ENCODE results near the gene HYAL3.
"Not testable (repeated sequence)": the region's sequence is repeated elsewhere in the genome, so short reads cannot be mapped to it uniquely, and the experiment has no call there.

HYAL3 gene

DNA sequence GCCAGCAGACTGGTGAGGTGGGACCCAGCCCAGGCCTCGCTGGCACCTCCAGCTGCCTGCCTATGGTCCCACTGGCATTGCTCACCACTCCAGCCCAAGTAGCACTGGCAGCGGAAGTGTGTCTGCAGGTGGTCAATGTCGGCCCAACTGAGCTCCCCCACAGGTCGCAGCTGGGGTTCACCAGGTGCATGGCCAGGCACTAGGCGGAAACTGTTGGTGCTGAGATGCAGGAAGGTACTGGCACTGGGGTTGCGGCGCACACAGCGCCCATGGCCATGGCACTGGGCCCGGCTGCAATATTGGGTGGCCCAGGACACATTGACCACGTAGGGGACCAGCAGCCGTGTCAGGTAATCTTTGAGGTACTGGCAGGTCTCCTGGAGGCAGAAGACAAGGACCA, 19.0 kb upstream of the HYAL3 start:
- no peak for FAIRE-seq
- no peak for DNase-seq (ENCODE audit: extremely low spot score, insufficient read length, low read depth)

DNA sequence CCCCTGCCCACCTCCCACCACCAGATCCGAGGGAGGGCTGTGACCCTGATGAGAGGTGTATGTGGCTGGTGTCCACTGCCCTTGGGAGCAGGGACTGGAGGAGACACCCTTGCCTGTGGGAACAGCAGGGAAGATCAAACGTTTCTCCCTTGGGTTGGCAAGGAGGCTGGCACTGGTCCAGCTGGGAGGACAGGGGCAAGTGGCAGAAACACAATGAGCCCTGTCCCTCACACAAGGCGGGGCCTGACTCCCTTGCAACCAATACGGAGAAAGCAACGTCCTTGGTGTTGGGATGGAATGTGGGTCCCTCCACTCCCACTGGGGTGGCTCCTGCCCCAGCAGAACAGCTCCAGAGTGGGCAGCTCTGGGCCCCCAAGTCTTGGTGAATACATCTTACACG, 18.1 kb upstream of the HYAL3 start:
- no peak for FAIRE-seq

DNA sequence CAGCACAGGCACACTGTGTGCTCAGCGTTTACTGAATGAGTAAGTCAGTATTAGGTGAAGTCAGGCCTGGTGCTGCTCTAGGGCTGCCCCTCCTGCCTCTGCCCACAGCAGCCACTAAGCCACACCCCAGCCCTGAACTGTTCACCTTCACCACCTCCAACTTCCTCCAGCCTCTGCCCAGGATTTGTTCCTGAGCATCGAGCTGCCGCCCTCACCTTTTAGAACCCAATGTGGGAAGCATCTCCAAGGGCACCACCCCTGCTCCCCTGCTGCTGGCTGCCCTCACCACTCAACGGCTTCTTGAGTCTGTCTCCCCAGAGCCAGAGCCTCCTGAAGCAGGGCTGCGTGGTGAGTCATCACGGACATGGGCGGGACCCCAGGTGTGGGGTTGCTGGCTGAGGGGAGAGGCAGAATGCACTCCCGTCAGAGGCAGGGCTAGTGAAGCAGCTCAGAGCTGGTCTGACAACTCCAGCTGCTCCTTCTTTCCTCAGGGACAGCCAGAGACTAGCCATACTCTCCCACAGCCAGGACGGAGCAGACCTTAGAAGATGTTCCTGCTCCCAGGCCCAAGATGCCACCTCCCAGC, 17.5 kb upstream of the HYAL3 start:
- no peak for DNase-seq (ENCODE audit: extremely low spot score, insufficient read length, low read depth)
- no peak for FAIRE-seq

More for the DNA sequence above, 18.1 kb upstream of the HYAL3 start:
- no peak for DNase-seq (ENCODE audit: extremely low spot score, insufficient read length, low read depth)

DNA sequence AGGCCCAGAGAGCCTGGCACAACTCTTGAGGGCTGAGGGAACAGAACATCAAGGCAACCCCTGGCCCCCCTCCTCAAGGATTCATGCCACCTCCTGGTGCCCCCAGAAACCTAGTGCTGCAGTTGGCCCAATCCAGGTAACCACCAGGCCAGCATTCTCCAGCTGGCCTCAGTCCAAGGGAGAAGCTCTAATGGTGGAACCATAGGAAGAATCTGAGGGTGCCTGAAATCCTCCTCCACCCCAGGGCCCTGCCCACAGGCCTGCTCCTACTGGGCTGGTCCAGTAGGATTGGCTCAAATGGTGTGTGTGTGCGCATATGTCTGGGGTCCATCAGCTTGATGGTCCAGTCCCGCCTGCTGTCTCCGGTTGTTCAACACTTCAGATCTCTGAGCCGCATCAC, 15.6 kb upstream of the HYAL3 start:
- no peak for DNase-seq (ENCODE audit: extremely low spot score, insufficient read length, low read depth)
- no peak for FAIRE-seq

DNA sequence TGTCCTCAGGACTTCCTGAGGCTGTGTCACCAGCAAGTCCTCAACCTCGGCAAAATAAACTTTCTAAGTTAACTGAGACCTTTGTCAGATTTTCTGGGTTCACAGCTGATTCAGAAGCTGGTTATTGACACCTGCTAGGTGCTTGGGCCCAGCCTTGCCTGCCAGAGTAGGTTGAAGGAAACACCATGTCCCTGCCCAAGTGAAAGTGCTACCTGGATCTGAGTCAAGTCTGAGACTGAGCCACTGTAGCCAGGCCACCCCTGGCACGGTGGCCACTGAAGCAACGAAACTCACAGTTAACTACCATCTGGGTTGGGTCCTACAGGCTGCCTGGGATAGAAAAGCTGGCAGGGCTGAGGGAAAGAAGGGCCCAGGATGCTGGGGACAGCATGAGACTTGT, 15.1 kb upstream of the HYAL3 start:
- DNase-seq (ENCODE audit: extremely low spot score, insufficient read length, low read depth) (no peak), FAIRE-seq (no peak)

DNA sequence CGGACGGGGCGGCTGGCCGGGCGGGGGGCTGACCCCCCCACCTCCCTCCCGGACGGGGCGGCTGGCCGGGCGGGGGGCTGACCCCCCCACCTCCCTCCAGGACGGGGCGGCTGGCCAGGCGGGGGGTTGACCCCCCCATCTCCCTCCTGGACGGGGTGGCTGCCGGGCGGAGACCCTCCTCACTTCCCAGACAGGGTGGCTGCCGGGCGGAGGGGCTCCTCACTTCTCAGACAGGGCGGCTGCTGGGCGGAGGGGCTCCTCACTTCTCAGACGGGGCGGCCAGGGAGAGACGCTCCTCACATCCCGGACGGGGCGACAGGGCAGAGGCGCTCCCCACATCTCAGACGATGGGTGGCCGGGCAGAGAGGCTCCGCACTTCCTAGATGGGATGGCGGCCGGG, 12.8 kb upstream of the HYAL3 start:
- not testable (repeated sequence) for FAIRE-seq; DNase-seq (ENCODE audit: extremely low spot score, insufficient read length, low read depth)

DNA sequence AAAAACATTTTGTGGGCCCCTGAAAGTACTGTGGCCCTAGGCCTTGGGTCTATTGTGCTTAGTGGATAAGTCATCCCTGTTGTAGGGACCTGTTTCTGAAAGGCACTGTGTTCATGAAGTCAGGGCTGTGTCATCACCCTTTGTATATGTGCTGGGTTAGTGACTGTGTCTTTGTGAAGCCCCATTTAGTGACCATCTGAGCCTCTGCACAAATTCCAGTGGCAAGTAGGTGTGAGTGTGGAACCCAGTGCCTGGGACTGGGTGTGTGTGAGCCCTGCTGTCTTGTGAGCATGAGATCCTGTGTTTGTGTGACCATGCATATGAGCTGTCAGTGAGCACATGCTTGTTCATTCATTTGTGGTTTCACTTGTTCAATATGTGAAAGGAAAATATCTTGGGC, 5.4 kb upstream of the HYAL3 start:
- FAIRE-seq (no peak), DNase-seq (ENCODE audit: extremely low spot score, insufficient read length, low read depth) (no peak)

DNA sequence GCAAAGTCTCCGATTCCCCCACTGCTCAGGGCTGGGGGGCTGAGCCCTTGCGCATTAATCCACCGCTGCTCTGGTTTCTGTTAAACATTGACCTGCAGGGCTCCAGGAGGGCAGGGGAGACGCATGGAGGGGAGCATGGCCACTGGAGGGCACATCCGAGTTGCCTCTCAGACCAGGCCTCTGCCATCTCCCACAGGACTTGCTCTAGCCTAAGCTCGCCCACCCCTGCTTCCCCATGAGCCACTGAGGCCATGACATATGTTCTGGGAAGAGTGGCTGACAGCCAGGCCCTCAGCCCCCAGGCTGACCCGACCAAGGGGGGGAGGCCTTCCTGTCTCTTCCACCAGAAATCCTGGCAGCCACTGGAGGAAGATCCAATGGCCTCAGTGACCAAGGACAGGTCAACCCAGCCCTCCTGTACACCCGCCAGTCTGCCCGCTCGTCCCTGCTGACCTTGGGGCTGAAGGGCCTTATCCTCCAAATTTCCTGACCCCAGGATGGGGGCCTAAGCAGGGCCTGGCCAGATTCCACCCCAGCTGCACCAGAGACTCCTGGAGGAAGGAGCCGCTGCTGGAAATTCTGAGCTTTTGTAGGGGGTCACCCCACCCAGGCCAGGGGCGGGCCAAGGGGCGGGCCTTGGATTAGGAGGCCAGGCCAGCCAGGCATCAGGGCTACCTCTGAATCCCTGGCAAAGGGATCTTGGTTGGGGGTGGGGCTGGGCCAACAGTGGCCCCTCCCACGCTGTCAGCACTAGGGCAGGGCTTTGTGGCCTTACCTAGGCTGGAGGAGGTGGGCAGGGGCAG, 4.0 kb upstream of the HYAL3 start, which contains the start of gene HYAL1:
HYAL1 (minus strand) TSS at position 562 of the 803 bp plus-strand sequence. CDS start 618 bp downstream, outside the sequence.
- FAIRE-seq = no peak

DNA sequence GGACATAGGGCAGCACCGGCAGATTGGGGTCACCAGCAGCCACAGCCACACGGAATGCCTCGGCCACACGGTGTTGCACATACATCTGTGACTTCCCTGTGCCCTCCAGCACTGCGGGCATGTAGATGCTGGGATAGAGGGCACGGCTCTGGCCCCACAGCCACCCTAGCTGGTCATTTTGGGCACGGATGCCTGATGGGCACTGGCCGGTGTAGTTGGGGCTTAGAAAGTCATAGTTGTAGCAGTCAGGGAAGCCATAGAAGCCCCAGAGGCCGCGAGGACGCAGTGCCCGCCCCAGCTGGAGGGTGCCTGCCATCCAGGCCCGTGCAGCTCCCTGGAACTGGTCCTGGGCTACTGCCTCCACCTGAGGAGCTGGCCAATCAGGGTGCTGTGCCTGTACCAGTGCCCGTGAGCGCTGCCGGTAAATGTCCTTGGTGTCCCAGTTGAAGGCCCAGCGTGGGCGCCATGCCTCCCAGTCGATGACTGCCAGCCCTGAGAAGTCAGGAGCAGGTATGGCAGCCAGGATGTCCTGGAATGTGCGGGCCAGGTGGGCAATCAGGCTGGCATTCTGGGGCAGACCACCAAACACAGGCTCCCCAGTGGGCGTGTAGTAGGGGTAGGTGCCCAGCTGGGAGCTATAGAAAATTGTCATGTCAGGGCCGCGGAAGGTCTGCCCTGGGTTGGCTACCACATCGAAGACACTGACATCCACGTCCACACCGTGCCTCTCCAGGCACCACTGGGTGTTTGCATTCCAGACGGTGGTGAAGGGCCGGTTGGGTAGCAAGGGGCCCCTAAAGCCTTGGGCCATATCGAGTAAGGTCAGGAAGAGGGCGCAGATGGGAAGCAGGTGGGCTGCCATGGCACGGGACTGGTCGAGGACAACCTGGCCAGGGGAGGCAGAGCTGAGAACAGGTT, 3.1 kb upstream of the HYAL3 start:
- no peak for FAIRE-seq
- no peak for DNase-seq (ENCODE audit: extremely low spot score, insufficient read length, low read depth)

More for the DNA sequence above, 4.0 kb upstream of the HYAL3 start, which contains the start of gene HYAL1:
- DNase-seq (ENCODE audit: extremely low spot score, insufficient read length, low read depth) = no peak

DNA sequence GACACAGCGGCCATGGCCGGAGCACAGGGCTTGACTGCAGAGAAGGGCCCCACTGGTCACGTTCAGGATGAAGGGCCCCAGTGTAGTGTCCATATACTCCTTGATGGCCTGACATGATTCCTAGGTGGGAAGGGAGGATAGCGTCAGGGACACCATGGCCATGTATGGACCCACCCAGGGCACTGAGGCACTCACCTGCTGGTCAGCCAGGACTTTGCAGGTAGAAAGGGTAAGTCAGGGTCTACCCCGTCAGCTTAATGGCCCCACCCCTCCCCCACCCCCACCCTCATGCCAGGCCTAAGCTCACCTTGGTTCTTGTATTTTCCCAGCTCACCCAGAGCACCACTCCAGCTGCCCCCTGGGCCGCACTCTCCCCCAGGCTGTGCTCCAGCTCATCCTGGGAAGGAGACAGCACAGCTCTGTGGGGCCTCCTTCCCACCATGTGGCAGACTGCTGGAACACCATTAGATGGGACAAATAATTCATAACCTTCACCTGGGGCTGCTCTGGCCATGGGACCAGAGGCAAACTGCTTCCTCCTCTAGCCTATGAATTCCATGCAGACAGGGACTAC, 1.6 kb upstream of the HYAL3 start:
- FAIRE-seq (no peak), DNase-seq (ENCODE audit: extremely low spot score, insufficient read length, low read depth) (no peak)

DNA sequence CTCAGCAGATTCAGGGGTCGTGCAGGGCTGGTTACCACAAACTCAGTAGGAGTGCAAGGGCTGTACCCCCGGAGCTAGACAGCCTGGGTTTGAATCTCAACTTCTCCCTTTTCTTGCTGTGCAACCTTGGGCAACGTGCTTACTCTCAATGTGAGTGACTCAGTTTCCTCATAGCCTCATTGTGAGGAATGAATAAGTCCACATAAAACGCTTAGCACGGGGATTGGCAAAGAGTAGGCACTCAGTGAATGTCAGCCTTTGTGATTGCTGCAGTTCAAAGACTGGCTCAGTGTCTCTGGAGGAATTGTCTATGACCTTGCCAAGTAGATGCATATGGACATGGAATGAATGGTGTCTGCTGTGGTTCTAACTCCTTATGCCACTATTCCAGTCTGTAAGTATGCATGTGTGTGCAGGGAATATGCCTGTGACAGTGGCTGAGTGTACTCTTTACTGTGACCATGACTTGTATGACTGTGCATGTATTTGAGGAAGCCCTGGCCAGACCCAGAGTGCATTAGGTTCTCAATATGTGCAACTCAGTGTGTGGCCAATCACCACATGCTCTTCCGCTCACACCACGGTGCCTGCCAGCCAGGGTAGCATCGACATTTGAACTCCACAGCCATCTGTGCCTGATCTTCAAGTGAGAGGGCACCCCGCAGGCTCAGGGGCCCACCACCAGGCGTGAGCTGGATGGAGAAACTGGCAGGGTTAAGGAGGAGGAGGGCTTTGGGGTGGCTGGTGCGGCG, 900 bp upstream of the HYAL3 start:
- DNase-seq (ENCODE audit: extremely low spot score, insufficient read length, low read depth) (no peak), FAIRE-seq (no peak)

DNA sequence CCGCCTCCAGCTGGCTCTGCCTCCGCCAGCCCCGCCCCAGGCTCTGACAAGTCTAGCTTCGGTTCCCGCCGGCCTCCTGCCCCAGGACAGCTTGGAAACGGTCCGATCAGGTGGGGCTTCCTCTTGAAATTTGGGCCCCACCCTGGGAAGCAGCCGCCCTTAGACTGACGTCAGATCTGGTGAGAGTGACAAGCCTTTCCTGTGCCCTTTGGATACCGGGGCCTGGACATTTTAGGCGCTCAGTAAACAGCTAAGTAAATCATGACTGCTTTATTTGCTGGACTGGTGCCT, 378 bp upstream of the HYAL3 start:
- DNase-seq (ENCODE audit: extremely low spot score, insufficient read length, low read depth) = no peak
- FAIRE-seq = no peak

DNA sequence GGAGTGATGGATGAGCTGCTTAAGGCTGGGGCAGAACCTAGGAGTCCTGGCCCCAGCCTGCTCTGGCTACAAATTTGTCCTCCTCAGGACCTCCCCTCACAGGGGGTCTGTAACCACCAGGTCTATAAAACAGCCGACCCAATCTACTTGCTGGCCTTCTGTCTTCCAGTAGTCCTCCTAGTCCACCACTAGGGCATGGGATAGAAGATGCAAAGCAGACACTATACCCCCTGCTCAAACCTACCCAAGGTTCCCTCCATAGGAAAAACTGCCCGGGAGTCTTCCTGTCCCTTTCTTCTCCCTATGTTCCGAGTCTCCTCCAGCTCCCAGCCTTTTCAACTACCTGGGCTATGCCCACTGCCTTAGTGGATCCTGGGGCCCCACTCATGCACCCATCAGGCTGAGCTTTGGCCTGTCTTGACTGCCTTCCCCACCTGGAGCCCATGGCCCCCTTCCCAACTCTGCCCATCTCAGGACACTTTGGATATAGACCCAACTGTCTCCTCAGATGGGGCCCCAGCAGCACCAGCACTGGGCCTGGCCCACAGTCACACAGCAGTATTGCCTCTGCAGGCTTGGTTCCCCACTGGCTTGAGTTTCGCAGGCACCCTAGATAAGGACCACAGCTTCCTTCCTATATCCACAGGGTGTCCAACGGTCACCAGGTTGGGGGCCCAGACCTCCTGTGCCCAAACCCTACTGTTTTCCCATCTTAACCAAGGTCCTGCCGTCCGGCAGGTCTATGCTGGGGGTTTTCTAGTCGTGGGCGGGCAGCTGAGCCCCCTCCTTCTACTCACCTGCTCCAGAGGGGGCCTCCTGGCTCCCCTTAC, 1.1 kb downstream of the HYAL3 start:
- FAIRE-seq = no peak
- DNase-seq (ENCODE audit: extremely low spot score, insufficient read length, low read depth) = no peak

DNA sequence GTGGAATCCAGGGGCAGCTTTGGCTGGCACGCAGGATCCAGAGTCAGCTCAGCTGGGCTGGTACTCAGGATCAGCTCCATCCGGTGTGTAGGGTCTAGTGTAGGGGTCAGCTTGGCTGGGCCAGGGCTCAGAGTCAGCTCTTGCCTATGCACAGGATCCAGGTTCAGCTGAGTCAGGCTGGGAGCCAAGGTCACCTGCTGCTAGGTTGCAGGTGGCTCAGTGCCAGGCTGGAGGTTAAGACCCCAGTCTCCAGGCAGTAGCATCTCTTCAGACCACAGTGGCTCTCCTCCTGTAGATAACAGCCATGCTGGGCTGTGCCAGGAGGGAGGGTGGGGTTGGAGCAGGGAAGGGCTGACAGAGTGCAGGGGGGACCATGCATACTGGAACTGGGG, 1.8 kb downstream of the HYAL3 start:
- FAIRE-seq = no peak

DNA sequence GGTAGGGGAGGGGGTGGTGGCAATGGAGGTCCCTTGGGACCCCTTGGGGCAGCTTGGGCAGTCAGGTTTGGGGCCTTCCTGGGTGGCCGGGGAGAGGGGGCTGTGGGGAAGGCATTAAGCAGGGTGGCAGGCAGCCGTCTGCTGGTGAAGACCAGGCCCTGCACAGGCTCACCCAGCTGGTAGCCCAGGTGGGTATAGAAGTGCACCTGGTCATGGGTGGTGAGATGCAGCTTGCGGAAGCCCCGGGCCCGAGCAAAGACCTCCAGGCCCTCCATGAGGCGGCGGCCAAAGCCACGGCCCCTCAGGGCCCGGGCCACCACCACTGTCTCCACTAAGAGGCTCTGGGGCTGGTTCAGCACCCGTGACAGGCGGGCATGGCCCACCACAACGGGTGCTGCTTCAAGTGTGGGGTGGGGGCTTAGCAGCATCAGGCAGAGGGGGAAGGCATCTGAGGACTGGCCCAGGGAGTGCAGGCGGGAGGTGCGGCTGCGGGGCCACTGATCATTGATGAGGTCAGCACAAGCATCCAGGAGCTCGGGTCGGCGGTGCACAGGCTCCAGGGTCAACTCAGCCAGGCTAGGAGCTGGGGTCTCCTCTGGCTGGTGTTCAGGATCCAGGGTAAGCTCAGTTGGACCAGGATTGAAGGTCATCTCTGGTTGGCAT, 2.4 kb downstream of the HYAL3 start:
- DNase-seq (ENCODE audit: extremely low spot score, insufficient read length, low read depth) (no peak), FAIRE-seq (no peak)

More for the DNA sequence above, 1.8 kb downstream of the HYAL3 start:
- no peak for DNase-seq (ENCODE audit: extremely low spot score, insufficient read length, low read depth)

DNA sequence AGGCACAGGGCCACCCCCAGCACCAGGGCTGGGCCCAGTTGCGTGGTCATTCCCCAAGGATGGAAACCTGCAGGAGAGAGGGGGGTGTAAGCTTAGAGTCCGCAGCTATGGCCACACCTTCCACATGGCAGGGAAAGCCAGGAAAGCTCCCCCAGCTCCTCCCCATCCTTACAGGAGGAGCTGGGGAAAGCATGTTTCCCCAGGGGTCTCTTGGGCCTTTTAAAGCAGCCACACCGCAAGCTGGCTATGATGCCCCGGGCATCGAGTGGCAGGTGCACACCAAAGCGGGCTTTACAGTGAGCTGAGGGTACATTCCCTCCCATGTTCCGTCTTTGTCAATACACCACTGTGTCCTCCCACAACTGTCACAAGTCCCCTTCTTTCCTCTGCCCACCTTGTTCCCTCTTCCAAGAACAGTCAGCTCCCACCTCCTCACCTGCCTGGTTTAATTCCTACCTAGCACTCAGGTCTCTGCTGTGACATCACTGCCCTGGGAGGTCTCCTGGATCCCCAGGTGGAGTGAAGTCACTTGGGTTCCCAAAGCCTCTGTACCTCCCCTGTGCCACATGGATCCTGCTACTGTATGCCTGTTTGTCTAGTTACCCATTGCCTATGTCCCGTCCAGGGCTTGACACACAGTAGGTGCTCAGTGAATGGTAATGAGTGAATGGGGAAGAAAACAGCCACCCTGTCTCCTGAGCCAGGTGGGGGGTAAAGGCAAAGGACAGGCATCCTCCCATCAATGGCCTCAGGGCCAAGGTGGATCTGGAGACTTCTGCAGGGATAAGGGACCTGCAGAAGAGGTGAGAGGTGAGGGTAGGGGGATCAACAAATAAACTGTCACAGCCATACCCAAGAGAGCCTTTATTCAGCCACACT, 3.4 kb downstream of the HYAL3 start:
- DNase-seq (ENCODE audit: extremely low spot score, insufficient read length, low read depth) (no peak), FAIRE-seq (no peak)

Measured in GM18507 (cell line).